ENCODE results near the gene RGS10.
"Not testable (repeated sequence)": the region's sequence is repeated elsewhere in the genome, so short reads cannot be mapped to it uniquely, and the experiment has no call there.

RGS10 gene

DNA sequence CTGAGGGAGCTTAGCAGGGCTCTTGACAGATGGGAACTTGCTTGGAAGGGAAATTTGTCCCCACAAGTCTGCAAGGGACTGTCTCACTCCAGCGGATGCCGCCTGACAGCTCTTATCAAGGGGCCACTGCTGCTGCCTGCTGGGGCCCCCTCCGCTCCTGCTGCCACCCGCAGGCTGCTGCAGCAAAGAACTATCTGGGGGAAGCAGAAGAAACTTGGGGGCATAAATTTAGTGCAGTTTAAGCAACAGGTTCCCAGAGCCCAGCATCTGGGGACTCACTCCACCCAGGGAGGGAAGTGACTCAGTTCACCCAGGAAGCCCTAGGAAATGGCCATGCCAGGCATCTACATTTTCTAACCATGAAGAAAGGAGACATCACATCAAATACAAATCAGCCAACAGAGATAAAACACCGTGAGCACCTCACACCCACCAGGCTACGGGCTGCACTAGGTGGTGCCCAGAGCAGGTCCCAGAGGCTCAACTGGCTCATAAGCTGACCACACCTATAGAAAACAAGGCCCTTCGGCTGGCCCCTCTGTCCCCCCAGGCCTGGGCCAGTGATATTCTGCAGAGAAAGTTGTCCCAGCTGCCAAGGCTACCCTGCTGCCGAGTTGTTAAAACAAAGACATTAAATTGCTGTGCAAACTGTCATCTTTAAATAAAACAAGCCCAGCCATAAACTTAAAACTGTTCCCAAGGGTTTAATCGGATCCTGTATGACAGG is 3.7 kb downstream of the RGS10 start:
- no peak for DNase-seq (ENCODE audit: low read depth)

DNA sequence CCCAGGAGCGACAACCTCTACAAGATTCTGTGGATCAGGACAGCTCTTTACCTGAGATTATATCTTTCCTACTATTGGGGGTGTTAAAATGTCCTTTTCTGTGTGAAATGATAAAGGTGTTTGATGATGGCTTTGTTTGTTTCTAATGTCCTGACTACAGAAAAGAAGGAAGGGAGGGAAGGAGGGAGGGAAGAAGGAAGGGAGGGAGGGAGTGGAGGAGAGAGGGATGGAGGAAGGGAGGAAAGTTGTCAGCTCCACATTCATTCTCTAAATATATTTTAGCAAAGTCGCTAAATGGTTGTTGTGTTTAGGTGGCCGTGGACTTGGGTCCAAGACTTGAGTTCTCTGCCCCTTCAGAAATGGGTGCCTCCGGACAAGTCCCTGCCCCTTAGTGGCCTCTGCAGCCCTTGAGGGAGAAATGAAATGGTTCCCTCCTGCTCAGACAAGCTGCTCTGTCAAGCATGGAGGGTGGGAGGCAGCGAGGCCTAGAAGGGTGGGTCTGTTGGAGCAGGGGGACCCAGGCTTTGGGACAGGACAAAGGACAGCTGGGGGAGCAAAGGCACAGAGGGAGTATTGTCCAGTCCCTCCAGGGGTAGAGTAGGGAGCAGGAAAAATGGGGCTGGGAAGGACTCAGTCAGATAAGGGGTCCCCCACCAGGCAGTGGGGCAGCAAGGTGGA is 4.4 kb downstream of the RGS10 start:
- no peak for DNase-seq (ENCODE audit: low read depth)

DNA sequence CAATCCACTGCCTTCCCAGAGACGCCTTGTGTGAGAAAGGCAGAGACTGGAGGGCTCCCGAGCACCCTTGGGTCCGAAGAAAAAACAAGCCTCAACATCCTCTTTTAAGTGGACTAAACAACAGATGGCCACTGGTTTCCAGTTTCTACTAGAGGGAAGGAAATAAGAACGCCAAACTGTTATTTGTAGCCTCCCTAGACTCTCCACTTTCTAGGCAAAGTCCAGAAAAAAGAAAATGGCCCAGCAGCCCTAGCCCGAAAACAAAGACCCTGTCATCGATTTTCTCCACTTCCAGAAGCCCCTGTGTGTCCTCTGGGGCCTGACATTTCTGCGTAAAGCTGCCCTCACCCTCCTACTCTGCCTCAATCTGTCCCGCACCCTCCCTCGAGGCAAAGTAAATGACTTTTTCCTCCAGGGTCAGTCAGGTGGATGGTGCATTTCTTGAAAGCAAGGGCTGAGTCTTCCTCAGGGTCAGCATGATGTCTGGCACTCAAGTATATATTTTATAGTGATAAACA is 6.0 kb downstream of the RGS10 start:
- DNase-seq (ENCODE audit: low read depth) = no peak

DNA sequence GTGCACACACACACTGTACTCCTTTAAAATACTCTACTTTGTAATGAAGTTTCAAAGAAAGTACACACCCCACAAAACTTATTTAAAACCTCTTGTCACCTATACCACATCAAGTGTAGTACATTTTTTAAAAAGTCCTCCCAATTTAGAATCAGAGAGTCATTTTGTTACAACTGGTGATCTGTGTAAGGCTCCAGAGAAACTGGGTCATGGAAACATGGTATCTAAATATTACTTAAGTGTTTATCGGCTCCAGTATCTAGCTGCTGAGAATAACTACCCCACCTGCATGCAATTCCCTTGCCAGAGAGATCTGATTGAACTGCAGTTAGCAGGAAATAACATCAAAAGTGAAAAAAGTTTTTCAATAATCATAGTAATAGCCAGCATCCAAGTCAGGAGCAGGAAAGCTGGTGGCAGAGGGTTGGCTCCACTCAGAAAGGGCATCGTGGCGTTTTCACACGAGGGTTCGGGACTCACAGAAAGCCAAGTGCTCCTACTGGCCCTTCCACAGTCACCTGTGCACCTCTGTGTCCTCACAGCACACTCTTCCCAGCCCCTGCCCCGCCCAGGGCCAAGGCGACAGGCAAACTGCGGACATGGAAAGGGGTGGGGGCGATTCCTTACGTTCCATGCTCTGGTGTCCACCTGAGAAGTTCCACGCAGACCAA is 6.5 kb downstream of the RGS10 start:
- DNase-seq (ENCODE audit: low read depth) = no peak

DNA sequence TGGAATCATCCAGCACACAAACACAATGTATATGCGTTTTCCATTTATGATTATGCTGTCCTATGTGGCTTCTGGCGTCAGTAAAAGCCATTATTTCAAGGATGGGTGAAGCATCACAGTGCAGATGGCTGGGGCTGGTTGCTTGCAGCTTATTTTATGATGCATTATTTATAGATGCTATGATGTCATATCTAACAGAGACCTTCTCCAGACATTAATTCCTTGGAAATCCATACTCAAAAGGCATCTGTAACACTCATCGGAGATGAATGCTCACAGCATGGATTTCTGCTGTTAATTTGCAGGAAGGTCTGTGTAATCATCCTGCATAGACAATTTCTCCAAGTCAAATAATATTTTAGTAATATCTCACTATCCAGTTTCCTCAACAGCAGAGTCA is 7.2 kb downstream of the RGS10 start:
- DNase-seq (ENCODE audit: low read depth) = no peak

DNA sequence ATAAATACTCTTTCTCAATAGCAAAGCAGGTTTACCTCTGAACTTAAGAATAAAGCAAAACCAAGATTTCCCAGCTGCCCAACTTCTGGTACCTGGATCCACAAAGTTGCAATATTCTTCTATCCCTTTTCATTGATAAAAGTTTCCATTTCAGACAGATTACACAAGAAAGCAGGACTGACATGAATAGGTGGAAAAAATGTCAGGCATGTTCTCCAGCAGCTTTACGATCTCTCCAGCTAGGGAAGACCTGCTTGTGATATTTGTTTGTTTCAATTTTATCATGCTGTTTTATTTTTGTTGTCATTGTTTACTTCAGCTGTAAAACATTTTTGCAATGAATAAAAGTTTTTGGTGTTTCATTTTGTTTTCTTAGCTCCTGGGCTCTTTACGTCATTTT is 9.0 kb downstream of the RGS10 start:
- no peak for DNase-seq (ENCODE audit: low read depth)

DNA sequence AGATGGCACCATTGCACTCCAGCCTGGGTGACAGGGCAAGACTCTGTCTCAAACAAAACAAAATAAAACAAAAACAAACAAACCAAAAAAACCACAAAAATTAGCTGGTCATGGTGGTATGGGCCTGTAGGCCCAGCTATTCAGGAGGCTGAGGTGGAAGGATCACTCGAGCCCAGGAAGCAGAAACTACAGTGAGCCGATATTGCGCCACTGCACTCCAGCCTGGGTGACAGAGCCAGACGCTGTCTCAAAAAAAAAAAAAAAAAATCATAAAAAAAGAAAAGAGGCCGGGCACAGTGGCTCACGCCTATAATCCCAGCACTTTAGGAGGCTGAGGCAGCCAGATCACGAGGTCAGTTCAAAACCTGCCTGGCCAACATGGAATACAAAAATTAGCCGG is 9.7 kb downstream of the RGS10 start:
- DNase-seq (ENCODE audit: low read depth) = not testable (repeated sequence)

DNA sequence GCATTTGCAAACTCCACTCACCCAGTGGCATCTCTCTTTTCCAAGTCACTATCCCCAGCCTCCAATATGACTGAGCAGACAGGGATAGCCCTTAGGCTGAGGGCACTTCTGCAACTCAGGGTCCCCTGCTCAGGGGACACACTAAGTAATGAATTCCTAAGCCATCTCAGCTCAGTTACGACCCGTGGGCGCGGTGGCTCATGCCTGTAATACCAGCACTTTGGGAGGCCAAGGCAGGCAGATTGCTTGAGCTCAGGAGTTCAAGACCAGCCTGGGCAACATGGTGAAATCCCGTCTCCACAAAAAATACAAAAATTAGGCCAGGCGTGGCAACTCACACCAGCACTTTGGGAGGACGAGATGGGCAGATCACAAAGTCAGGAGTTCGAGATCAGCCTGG is 10.3 kb downstream of the RGS10 start:
- DNase-seq (ENCODE audit: low read depth) = not testable (repeated sequence)

DNA sequence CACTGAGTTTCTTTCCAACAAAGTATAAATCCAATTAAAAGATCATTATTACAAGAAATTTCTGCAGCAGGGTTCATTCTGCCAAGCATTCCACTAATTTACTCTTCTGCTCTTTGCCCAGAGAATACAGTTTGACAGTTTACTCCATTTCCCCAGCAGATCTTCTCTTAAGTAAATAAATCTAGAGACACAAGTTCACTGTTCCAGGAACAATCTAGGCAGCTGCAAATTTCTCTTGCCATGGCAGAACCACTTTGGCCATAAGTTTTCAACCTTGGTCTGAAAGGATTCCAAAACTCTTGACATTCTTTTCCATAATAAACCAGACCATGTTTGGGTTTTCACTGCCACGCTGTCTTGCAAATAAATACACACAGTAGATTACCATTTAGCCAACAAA is 11.5 kb downstream of the RGS10 start:
- DNase-seq (ENCODE audit: low read depth) = no peak

DNA sequence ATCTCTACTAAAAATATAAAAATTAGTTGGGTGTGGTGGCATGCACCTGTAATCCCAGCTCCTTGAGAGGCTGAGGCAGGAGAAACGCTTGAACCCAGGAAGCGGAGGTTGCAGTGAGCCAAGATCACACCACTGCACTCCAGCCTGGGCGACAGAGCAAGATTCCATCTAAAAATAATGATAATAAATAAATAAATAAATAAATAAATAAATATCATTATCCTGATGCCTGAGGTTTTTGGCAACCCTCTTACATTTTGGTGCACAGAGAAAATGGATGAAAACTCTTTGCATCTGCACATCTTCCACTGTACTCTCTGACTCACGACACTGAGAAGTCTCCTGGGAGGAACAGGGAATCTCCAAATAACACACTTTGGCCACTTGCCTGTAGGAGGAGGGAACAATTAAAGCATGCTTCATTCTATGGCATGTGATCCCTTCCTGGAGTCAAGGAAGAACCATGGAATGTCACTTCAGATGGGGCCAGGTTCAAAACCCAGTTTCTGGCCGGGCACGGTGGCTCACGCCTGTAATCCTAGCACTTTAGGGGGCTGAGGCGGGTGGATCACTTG is 13.8 kb downstream of the RGS10 start:
- not testable (repeated sequence) for DNase-seq (ENCODE audit: low read depth)

DNA sequence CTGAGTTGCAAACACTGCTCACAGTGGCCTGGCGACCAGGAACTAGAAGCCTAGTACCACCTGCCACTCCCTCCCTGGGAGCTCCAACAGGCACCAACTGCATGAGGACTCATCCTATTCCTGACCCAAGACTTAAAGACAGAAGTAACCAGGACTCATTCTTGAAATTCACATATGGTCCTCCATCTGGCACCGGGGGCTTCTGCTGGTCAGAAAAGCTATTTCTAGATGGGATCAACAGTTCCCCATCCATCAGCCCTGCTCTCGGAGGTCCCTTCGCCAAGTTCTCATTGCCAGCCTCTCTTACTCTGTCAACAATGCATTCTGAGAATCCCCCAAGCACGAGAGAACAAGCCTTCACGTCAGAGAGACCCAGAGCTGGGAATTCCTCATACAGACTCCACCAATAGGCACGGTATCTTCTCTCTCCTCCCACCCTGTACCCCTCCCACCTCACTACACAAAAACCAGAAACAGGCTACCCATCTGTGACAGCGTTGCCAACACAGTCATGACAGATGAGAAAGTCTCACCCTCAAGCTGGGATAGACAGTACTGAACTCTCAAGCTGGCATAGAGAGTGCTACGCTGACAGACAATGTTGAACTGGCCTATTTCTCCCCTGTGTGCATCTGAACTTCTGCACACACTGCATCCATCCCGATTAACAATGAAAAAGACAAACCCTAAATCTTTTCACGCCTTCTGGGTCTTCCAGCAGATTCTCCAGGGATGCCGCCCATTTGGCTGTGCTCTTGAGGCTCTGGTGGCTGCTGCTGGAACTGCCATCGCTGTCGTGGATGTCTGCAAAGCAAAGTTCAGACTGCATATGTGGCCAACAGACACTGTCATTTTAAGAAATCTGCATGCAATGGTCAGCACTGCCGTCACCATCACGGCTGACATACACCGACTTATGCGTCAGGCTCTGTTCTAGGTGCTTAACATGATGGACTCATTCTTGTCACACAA is 15.6 kb downstream of the RGS10 start:
- DNase-seq (ENCODE audit: low read depth) = no peak

DNA sequence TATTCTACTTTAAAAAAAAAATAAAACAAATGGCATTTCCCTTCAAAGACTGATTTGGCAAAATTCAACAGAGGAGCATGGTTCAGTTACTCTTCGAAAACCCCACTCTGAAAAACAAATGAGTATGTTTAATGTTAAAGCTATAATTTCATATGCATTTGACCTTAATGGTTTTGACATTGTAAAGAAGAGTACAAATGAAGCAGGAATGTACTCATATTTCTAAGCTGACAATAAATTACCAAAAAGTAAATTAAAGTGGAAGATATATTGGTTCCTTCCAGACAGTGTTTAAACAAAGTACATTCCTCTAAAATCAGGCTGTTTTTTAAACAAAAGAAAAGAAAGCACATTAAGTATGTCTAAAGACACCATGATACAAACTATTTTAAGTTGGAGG is 16.4 kb downstream of the RGS10 start:
- no peak for DNase-seq (ENCODE audit: low read depth)

DNA sequence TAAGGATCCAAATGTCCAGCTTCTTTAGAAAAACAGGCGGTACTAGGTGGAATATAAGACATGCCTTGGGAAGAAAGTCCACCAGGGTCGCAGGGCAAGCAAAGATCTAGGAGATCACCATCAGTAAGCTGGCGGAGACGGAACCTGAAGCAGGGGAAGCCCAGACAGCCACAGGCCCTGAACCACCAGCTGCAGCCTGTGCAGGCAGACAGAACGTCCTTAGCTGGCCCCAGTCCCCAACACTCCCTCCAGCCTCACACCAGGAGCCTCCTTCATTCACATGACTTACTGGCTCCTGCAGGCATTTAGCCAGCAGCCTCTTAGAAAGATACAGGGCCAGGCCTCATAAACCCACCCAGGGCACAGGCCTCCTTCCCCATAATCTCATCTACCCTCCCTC is 17.4 kb downstream of the RGS10 start:
- DNase-seq (ENCODE audit: low read depth) = no peak

DNA sequence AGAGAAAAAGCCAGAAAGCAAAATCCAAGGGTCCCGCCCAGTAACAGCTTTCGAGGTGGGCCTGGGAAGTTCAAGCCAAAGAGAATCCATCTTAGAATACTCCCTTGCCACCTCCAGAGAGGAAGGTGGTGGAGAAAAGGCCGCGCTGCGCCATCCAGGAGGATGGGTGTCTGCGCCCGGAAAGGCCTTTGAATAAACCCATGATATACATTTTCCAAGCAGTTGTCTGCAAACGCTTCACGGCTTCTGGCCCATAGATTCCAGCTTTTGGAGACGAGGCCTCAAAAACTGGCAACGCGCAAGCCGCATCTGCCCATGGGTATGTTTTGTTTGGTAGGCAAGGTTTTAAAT is 17.8 kb downstream of the RGS10 start:
- DNase-seq (ENCODE audit: low read depth) = no peak

DNA sequence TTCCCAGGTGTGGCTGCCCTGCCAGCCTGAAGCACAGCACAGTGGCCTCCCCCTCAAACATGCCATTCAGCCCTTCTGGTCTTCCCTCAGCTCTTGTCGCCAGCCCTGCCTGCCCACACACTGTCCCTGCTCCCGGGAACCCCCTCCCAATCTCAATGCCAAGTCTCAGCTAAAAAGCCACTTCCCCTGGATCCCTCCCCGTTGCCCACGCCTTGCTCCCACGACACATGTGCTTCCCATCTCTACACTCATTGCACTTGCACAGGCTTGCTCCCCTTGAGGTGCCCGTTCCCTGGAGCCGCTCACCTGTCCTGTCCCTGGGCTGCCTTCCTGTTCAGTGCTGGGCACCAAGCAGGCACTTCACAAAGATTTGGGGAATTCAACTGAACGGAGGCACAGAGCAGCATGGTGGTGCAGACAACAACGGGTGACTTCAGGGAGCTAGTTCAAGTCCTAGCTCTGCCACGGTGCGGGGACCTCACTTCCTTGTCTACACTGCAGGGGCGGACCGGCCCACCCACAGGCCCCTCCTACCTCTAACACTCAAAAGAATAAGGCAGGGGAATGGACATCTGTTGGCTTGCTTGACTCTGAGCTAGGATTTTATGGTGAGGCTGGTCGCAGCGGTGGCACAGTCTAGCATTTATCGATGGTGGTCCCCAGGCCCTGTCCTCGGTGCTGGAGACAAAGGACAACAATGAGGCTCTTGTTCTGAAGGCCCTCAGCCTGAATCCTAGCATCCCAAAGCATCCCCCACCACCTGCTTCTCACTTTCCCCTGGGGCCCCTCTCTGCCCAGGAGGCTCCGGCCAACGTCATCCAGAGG is 18.4 kb downstream of the RGS10 start:
- no peak for DNase-seq (ENCODE audit: low read depth)

DNA sequence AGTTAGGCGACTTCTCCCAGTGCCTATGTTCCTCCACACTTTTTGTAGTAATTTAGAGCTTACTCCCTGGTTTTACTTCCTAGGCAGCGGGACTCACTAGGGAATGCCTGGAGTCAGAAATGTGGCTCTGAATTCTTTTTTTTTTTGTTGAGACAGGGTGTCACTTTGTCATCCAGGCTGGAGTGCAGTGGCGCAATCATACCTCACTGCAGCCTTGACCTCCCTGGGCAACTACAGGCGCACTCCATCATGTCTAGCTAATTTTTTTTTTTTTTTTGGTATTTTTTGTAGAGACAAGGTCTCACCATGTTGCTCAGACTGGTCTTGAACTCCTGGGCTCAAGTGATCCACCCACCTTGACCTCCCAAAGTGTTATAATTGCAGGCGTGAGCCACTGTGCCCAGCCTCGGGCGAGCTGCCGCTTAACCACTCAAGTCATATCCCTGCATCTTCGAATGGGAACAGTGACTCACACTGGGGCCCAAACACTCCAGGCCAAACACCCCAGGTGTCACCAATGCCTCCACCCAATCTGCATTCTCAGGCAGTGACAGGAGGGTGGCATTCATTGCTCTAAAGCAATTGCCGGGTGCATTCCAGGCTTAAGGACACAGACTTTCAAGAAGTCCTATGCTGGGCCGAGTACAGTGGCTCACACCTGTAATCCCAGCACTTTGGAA is 19.6 kb downstream of the RGS10 start:
- no peak for DNase-seq (ENCODE audit: low read depth)

DNA sequence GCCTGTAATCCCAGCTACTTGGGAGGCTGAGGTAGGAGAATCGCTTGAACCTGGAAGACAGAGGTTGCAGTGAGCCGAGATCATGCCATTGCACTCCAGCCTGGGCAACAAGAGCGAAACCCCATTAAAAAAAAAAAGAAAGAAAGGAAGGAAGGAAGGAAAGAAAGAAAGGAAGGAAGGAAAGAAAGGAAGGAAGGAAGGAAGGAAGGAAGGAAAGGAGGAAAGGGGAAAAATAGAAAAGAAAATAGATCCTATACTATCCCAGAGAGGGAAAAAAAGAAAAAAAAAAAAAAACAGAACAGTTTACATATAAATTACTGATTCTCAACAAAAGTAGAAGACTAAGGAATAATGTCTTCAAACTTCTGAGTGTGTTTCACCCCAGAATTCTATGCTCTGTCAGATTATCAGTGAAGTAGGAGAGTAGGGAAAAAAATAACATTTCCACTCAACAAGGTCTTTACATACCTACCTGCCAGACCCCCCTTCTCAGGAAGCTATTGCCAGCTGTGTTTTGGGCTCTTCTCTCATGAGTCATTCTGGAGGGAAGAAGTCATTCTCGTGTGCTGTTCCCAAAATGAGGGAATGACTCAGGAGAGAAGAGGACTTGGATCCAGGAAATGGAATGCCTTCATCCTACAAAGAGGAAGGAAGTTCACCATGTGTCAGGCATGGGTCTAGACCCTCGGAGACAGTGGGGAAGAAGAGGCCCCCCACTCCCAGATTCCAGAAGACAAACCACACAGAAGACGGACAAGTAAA is 20.9 kb downstream of the RGS10 start:
- DNase-seq (ENCODE audit: low read depth) = no peak

DNA sequence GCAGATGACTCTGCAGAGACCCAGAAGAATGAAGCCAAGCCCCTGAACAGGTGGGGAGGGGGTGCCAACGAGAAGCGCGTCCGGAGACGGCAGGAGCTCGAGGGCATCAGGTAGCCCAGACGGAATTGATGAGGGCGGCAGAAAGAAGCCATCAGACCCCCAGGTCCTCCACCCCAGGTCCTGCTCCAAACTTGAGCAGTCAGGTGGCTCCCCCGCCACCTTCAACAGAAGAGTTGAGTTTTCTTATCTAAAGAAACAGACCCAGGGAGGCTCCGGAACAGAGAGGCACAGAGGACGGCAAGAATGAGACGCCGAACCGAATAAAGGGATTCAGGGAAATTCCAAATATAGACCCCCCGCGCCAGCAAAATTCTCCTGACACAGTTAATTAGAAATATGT is 22.2 kb downstream of the RGS10 start:
- no peak for DNase-seq (ENCODE audit: low read depth)

DNA sequence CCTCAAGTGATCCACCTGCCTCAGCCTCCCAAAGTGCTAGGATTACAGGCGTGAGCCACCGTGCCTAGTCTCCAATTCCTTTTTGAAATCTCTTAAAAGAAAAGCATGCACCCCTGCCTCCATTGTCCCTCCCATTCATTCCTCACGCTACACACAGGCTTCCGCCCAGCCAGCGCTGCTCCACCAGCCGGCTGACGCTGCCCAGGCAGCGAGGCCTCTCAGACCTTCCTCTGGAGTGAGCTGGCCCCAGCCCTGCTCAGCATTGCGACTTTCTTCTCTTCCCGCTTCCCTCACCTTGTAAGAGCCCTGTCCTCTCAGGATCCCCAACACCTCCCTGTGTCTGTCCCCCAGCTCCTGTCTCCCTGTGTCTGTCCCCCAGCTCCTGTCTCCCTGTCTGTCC is 23.6 kb downstream of the RGS10 start:
- no peak for DNase-seq (ENCODE audit: low read depth)

Data from stimulated activated CD8-positive, alpha-beta memory T cell treated with anti-CD3 and anti-CD28 coated beads, Interleukin-12 subunit alpha, Interleukin-12 subunit beta, amount 100 ng/mL, for 4 hours (primary cell).